SU-DHL-6 (cell line): ENCODE results near the gene KIF18B.

Experiments
- H2AFZ ChIP-seq: fragments of 200-600 bp; sonication (generic); 2 replicates; pipeline ENCODE4 v1.6.1; 2014; ENCODE audit warnings: low read depth, mild to moderate bottlenecking, moderate library complexity, mixed read lengths, antibody characterized with exemption, low read length; ENCODE audit not compliant: severe bottlenecking
- H3F3A ChIP-seq: fragments of 200-600 bp; shearing (Covaris generic); 2 replicates; pipeline ENCODE4 v1.6.0; 2016; ENCODE audit warnings: antibody characterized with exemption, mild to moderate bottlenecking; ENCODE audit not compliant: insufficient read depth
- H3K27ac ChIP-seq: fragments of 200-600 bp; sonication (generic); 2 replicates; pipeline ENCODE4 v1.5.1; 2016; ENCODE audit warnings: low read depth, mild to moderate bottlenecking, low read length, moderate library complexity, mixed read lengths
- H3K27me3 ChIP-seq: fragments of 200-600 bp; sonication (generic), shearing (Covaris generic); 2 replicates; pipeline ENCODE4 v1.6.0; 2014; ENCODE audit warnings: mild to moderate bottlenecking, low read length
- H3K36me3 ChIP-seq: fragments of 200-600 bp; sonication (generic); 2 replicates; pipeline ENCODE4 v1.6.1; 2014; ENCODE audit warnings: mild to moderate bottlenecking, low read length, mixed read lengths
- H3K4me2 ChIP-seq: fragments of 300-600, 200-600 bp; shearing (Covaris generic), sonication (generic); 2 replicates; pipeline ENCODE4 v1.6.0; 2014; ENCODE audit warnings: low read length, low read depth, mild to moderate bottlenecking; ENCODE audit not compliant: poor library complexity, severe bottlenecking
- H3K4me3 ChIP-seq: fragments of 200-600 bp; sonication (generic); 2 replicates; pipeline ENCODE4 v1.5.1; 2014; ENCODE audit warnings: antibody characterized with exemption, low read length, mild to moderate bottlenecking, mixed read lengths; ENCODE audit not compliant: insufficient read depth, poor library complexity, severe bottlenecking
- H3K79me2 ChIP-seq: fragments of 200-600 bp; sonication (generic); 2 replicates; pipeline ENCODE4 v1.6.1; 2014; ENCODE audit warnings: mild to moderate bottlenecking, low read length, moderate library complexity; ENCODE audit not compliant: insufficient read depth
- H3K9ac ChIP-seq: fragments of 200-600 bp; sonication (generic); 2 replicates; pipeline ENCODE4 v1.7.0; 2014; ENCODE audit warnings: mild to moderate bottlenecking, low read length
- H3K9me2 ChIP-seq: fragments of 200-600 bp; sonication (generic); replicated peaks from 2 replicates; pipeline ENCODE4 v1.6.1; 2014; ENCODE audit warnings: low read length; ENCODE audit not compliant: insufficient read depth
- H3K9me3 ChIP-seq: fragments of 200-600 bp; sonication (generic); 2 replicates; pipeline ENCODE4 v1.6.1; 2014; ENCODE audit warnings: low read length, mixed read lengths; ENCODE audit not compliant: insufficient read depth
- H4K20me1 ChIP-seq: fragments of 200-600 bp; sonication (generic); 2 replicates; pipeline ENCODE4 v1.6.1; 2014; ENCODE audit warnings: low read depth, mild to moderate bottlenecking, antibody characterized with exemption, low read length, moderate library complexity, mixed read lengths
- EZH2phosphoT487 ChIP-seq: fragments of 200-600 bp; sonication (generic), shearing (Covaris generic); conservative IDR thresholded peaks from 2 replicates; pipeline ENCODE4 v1.6.1; 2018; ENCODE audit warnings: mild to moderate bottlenecking, antibody characterized with exemption, low read length, moderate library complexity, mixed read lengths
- TF ChIP-seq, protein P1 (sequence below): fragments of 200-600 bp; sonication (generic); IDR thresholded peaks from one replicate; pipeline ENCODE4 v1.5.1; 2017; ENCODE audit warnings: antibody characterized with exemption, mild to moderate bottlenecking, low read length, moderate library complexity; ENCODE audit not compliant: insufficient read depth, poor library complexity, severe bottlenecking

KIF18B gene

DNA sequence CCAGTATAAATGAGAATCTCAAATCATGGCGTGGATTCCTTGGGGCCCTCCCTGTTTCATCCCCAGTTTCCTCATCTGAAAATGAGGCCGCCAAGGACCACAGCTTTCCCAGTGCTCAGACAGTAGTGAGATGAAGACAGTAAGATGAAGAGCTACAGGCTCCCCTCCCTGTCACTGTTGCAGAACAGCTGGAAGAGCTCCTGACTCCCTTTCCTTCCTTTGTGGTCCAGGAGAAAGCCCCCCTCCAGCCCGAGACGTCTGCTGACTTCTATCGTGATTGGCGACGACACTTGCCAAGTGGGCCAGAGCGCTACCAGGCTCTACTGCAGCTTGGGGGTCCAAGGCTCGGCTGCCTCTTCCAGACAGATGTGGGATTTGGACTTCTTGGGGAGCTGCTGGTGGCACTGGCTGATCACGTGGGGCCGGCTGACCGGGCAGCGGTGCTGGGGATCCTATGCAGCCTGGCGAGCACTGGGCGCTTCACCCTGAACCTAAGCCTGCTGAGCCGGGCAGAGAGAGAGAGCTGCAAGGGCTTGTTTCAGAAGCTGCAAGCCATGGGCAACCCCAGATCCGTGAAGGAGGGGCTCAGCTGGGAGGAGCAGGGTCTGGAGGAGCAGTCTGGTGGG is 45.3 kb downstream of the KIF18B start:
- H3K36me3 ChIP-seq: no peaks in the 10 kb centered on the region
- no peak overlapping the region for H3K27ac ChIP-seq
- no peaks in the 10 kb centered on the region for H3F3A ChIP-seq
- TF ChIP-seq, protein P1, sequence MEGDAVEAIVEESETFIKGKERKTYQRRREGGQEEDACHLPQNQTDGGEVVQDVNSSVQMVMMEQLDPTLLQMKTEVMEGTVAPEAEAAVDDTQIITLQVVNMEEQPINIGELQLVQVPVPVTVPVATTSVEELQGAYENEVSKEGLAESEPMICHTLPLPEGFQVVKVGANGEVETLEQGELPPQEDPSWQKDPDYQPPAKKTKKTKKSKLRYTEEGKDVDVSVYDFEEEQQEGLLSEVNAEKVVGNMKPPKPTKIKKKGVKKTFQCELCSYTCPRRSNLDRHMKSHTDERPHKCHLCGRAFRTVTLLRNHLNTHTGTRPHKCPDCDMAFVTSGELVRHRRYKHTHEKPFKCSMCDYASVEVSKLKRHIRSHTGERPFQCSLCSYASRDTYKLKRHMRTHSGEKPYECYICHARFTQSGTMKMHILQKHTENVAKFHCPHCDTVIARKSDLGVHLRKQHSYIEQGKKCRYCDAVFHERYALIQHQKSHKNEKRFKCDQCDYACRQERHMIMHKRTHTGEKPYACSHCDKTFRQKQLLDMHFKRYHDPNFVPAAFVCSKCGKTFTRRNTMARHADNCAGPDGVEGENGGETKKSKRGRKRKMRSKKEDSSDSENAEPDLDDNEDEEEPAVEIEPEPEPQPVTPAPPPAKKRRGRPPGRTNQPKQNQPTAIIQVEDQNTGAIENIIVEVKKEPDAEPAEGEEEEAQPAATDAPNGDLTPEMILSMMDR: no peak
- no peak for TF ChIP-seq EZH2phosphoT487
- H3K9me3 ChIP-seq: no peaks in the 10 kb centered on the region
- no peak overlapping the region for H3K9ac ChIP-seq
- no peak overlapping the region for H3K4me3 ChIP-seq
- no peak overlapping the region for H3K4me2 ChIP-seq
- H3K27me3 ChIP-seq: no peaks in the 10 kb centered on the region
- H3K79me2 ChIP-seq: peaks cover 18% of the 10 kb centered on the region
- no peaks in the 10 kb centered on the region for H4K20me1 ChIP-seq
- H3K9me2 ChIP-seq: no peaks in the 10 kb centered on the region
- no peak overlapping the region for H2AFZ ChIP-seq

DNA sequence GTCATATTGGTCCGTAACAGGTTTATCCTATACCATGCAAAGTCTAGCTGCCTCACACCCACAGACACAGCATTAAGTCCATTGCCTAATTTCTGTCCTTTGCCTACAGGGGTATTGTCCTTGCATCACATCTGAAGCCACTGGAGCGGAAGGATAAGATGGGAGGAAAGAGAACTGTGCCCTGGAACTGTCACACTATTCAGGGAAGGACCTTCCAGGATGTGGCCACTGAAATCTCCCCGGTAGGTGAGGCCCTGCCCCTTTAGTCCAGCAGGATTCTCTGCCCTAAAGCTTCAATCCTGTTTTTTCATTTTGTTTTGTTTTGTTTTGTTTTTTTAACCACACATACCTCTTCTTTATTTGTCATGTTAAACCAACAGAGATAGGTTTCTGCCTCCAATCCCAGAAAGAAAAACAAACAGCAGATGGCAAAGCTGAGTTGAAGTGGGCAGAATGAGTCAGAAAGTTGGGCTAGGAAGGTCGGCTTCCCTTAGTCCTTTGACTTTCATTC is 46.1 kb downstream of the KIF18B start:
- no peak for TF ChIP-seq EZH2phosphoT487
- TF ChIP-seq, protein P1: no peak
- Histone ChIP-seq H3K27ac (no peak overlapping the region), H3K79me2 (peaks cover 25% of the 10 kb centered on the region), H3K9me2 (no peaks in the 10 kb centered on the region), H3K9ac (no peak overlapping the region), H3K36me3 (no peaks in the 10 kb centered on the region), H3K4me3 (no peak overlapping the region), H4K20me1 (no peaks in the 10 kb centered on the region), H3K27me3 (no peaks in the 10 kb centered on the region), H3F3A (no peaks in the 10 kb centered on the region), H3K4me2 (no peak overlapping the region), H3K9me3 (no peaks in the 10 kb centered on the region), H2AFZ (no peak overlapping the region)

DNA sequence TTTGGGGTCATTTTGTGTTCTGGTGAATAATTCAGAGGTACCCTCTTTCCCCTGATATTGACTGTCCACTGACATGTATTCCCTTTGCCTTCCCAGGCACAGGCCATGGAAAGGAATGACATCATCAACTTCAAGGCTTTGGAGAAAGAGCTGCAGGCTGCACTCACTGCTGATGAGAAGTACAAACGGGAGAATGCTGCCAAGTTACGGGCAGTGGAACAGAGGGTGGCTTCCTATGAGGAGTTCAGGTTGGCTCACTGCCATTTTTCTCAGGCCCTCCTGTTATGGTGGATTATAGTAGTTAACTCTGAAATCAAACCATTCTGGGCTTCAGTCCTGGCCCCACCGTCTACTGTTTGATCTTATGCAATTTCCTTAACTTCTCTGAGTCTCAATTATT is 46.7 kb downstream of the KIF18B start:
- no peaks in the 10 kb centered on the region for H3F3A ChIP-seq
- H3K36me3 ChIP-seq: no peaks in the 10 kb centered on the region; the same call in 1 of the 2 replicates

More for the DNA sequence above, 46.7 kb downstream of the KIF18B start:
- no peaks in the 10 kb centered on the region for H4K20me1 ChIP-seq
- no peak overlapping the region for H3K27ac ChIP-seq
- H3K79me2 ChIP-seq: peaks cover 30% of the 10 kb centered on the region
- TF ChIP-seq EZH2phosphoT487: no peak
- TF ChIP-seq, protein P1: no peak
- no peaks in the 10 kb centered on the region for H3K27me3 ChIP-seq
- H3K4me3 ChIP-seq: no peak overlapping the region
- no peaks in the 10 kb centered on the region for H3K9me2 ChIP-seq
- no peak overlapping the region for H3K9ac ChIP-seq
- no peaks in the 10 kb centered on the region for H3K9me3 ChIP-seq
- H3K4me2 ChIP-seq: no peak overlapping the region
- H2AFZ ChIP-seq: no peak overlapping the region
